MCF 10A (cell line): ENCODE measurements around the gene B4GALT2. TPM values are rescaled to one million over a fixed set of nuclear protein-coding genes. Genes with fewer than 3 reads are reported as not detected.

Source experiments
- BruUV-seq: library from RNA; stranded (reverse); fragments of 400-500 nt; replicated peaks from 2 replicates; lab custom pipeline; 2021; lab: Mats Ljungman, UMichigan
- CTCF ChIA-PET: fragments of 300-600 bp; sonication (Branson Sonifier 250); formaldehyde crosslinking; extraction: SDS; loops from one replicate; lab custom pipeline; 2021; ENCODE audit warnings: antibody characterized with exemption, inconsistent platforms; lab: Yijun Ruan, JAX
- POLR2A ChIA-PET: fragments of 300-600, 350-650 bp; sonication (Branson Sonifier 250); formaldehyde crosslinking; extraction: SDS; loops from one replicate; lab custom pipeline; 2020; ENCODE audit warnings: antibody characterized with exemption, inconsistent platforms; lab: Yijun Ruan, JAX
- DNase-seq: peaks from one replicate; pipeline ENCODE4 v3.0.0-alpha.2; 2018; ENCODE audit not compliant: unreplicated experiment
- H3K27ac Mint-ChIP-seq: one replicate; pipeline ENCODE4 v1.8.0; 2022; ENCODE audit warnings: mild to moderate bottlenecking, low read depth, mixed read lengths; ENCODE audit not compliant: unreplicated experiment
- H3K27me3 Mint-ChIP-seq: one replicate; pipeline ENCODE4 v1.8.0; 2022; ENCODE audit warnings: mixed read lengths; ENCODE audit not compliant: insufficient read depth, unreplicated experiment
- H3K36me3 Mint-ChIP-seq: one replicate; pipeline ENCODE4 v1.8.0; 2022; ENCODE audit warnings: mild to moderate bottlenecking, moderate library complexity, mixed read lengths; ENCODE audit not compliant: insufficient read depth, unreplicated experiment
- H3K4me1 Mint-ChIP-seq: one replicate; pipeline ENCODE4 v1.8.0; 2022; ENCODE audit warnings: mixed read lengths; ENCODE audit not compliant: insufficient read depth, unreplicated experiment
- H3K4me3 Mint-ChIP-seq: one replicate; pipeline ENCODE4 v1.8.0; 2022; ENCODE audit warnings: mild to moderate bottlenecking, moderate library complexity, mixed read lengths; ENCODE audit not compliant: unreplicated experiment
- H3K9me3 Mint-ChIP-seq: one replicate; pipeline ENCODE4 v1.8.0; 2022; ENCODE audit warnings: mixed read lengths; ENCODE audit not compliant: unreplicated experiment
- CTCF ChIP-seq: fragments of 200-600 bp; IDR thresholded peaks from one replicate; pipeline ENCODE4 v1.8.0; 2022; ENCODE audit warnings: antibody characterized with exemption, mild to moderate bottlenecking; ENCODE audit not compliant: unreplicated experiment
- intact Hi-C: fragments of 100-400 bp; cut with micrococcal nuclease; formaldehyde crosslinking; loops from 2 replicates; pipeline ENCODE4 v1.14.1; 2022
- total RNA-seq: library from RNA; stranded (reverse); gene quantifications from 2 replicates; pipeline ENCODE4 v1.2.3, GENCODE V29; 2022

B4GALT2 gene
- total RNA-seq, 1 experiment from 2014 or later, result 68.4 TPM

- intact Hi-C loops, result no loop called here
- Mint-ChIP-seq H3K27me3 (no peaks in the 10 kb centered on the region), H3K9me3 (no peaks in the 10 kb centered on the region), H3K36me3 (peaks cover 18% of the 10 kb centered on the region), H3K27ac (no peak overlapping the region), H3K4me3 (peak overlapping the region; percentile 89), H3K4me1 (no peaks in the 10 kb centered on the region)
- no TSS peak for BruUV-seq
- TF ChIP-seq CTCF, result no peak
- no peak for DNase-seq
- CTCF ChIA-PET, result interaction anchor here (0.5 to 5.0 kb wide), 8 partner anchors 13 to 785 kb away, joined by 3 to 36 read pairs (median 4); no protein-coding TSS in a partner anchor
- POLR2A ChIA-PET, result interaction anchor here (0.6 to 5.0 kb wide), 5 partner anchors 17 to 78 kb away, joined by 3 to 30 read pairs (median 3); partner anchors contain the start of gene ATP6V0B
Measured at GRCh38 chr1:43992232-43992995, 13.4 kb downstream of the B4GALT2 start.

DNA sequence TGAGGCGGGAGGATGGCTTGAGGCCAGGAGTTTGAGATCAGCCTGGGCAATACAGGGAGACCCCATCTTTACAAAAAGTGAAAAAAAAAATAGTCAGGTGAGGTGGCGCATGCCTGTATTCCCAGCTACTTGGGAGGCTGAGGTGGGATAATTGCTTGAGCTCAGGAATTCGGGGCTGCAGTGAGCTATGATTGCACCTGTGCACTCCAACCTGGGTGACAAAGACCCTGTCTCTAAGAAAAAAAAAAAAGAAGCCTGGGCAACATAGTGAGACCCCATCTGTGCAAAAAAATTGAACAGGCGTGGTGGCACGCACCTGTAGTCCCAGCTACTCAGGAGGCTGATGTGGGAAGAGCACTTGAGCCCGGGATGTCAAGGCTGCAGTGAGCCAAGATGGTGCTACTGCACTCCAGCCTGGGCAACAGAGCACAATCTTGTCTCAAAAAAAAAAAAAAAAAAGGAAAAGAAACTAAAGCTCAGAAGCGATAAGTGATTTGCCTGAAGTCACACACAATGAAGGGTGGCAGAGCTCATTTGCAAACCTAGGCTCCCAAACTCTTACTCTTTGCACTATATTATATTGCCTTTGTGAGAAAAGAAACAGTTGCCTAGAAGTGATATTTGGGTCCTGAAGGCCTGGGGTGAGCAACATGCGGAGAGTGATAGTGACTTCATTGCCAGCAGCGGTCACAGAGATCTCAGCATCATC is 14.3 kb downstream of the B4GALT2 start:
- Mint-ChIP-seq H3K9me3 (no peaks in the 10 kb centered on the region), H3K4me3 (no peak overlapping the region), H3K36me3 (peaks cover 25% of the 10 kb centered on the region), H3K4me1 (no peaks in the 10 kb centered on the region), H3K27me3 (no peaks in the 10 kb centered on the region), H3K27ac (no peak overlapping the region)
- ChIA-PET CTCF (interaction anchor here (0.6 to 5.0 kb wide), 8 partner anchors 12 to 430 kb away, joined by 3 to 36 read pairs (median 4); no protein-coding TSS in a partner anchor), POLR2A (interaction anchor here (0.9 to 1.3 kb wide), 2 partner anchors 42 to 43 kb away, joined by 3 read pairs; no protein-coding TSS in a partner anchor)
- BruUV-seq, result no TSS peak
- intact Hi-C loops, result no loop called here
- no peak for TF ChIP-seq CTCF
- DNase-seq, result no peak

- Mint-ChIP-seq H3K4me1 (no peaks in the 10 kb centered on the region), H3K4me3 (no peak overlapping the region), H3K36me3 (peaks cover 20% of the 10 kb centered on the region), H3K9me3 (no peaks in the 10 kb centered on the region), H3K27me3 (no peaks in the 10 kb centered on the region), H3K27ac (no peak overlapping the region)
- intact Hi-C loops, result no loop called here
- DNase-seq, result peak; percentile 27
- TF ChIP-seq CTCF, result no peak
- ChIA-PET POLR2A (interaction anchor here (0.9 to 1.3 kb wide), 2 partner anchors 41 to 43 kb away, joined by 3 read pairs; no protein-coding TSS in a partner anchor), CTCF (interaction anchor here (0.6 to 5.0 kb wide), 4 partner anchors 11 to 429 kb away, joined by 3 to 36 read pairs (median 10); no protein-coding TSS in a partner anchor)
- BruUV-seq, result no TSS peak
Measured at GRCh38 chr1:43994071-43994470, 15.1 kb downstream of the B4GALT2 start.
